SU-DHL-6 (cell line): ENCODE data around the gene BMP7.

Experiments used
- H2AFZ ChIP-seq: fragments of 200-600 bp; sonication (generic); 2 replicates; pipeline ENCODE4 v1.6.1; 2014; ENCODE audit warnings: low read depth, mild to moderate bottlenecking, moderate library complexity, mixed read lengths, antibody characterized with exemption, low read length; ENCODE audit not compliant: severe bottlenecking
- H3F3A ChIP-seq: fragments of 200-600 bp; shearing (Covaris generic); 2 replicates; pipeline ENCODE4 v1.6.0; 2016; ENCODE audit warnings: antibody characterized with exemption, mild to moderate bottlenecking; ENCODE audit not compliant: insufficient read depth
- H3K27ac ChIP-seq: fragments of 200-600 bp; sonication (generic); 2 replicates; pipeline ENCODE4 v1.5.1; 2016; ENCODE audit warnings: low read depth, mild to moderate bottlenecking, low read length, moderate library complexity, mixed read lengths
- H3K27me3 ChIP-seq: fragments of 200-600 bp; sonication (generic), shearing (Covaris generic); 2 replicates; pipeline ENCODE4 v1.6.0; 2014; ENCODE audit warnings: mild to moderate bottlenecking, low read length
- H3K36me3 ChIP-seq: fragments of 200-600 bp; sonication (generic); 2 replicates; pipeline ENCODE4 v1.6.1; 2014; ENCODE audit warnings: mild to moderate bottlenecking, low read length, mixed read lengths
- H3K4me2 ChIP-seq: fragments of 300-600, 200-600 bp; shearing (Covaris generic), sonication (generic); 2 replicates; pipeline ENCODE4 v1.6.0; 2014; ENCODE audit warnings: low read length, low read depth, mild to moderate bottlenecking; ENCODE audit not compliant: poor library complexity, severe bottlenecking
- H3K4me3 ChIP-seq: fragments of 200-600 bp; sonication (generic); 2 replicates; pipeline ENCODE4 v1.5.1; 2014; ENCODE audit warnings: antibody characterized with exemption, low read length, mild to moderate bottlenecking, mixed read lengths; ENCODE audit not compliant: insufficient read depth, poor library complexity, severe bottlenecking
- H3K79me2 ChIP-seq: fragments of 200-600 bp; sonication (generic); 2 replicates; pipeline ENCODE4 v1.6.1; 2014; ENCODE audit warnings: mild to moderate bottlenecking, low read length, moderate library complexity; ENCODE audit not compliant: insufficient read depth
- H3K9ac ChIP-seq: fragments of 200-600 bp; sonication (generic); 2 replicates; pipeline ENCODE4 v1.7.0; 2014; ENCODE audit warnings: mild to moderate bottlenecking, low read length
- H3K9me2 ChIP-seq: fragments of 200-600 bp; sonication (generic); replicated peaks from 2 replicates; pipeline ENCODE4 v1.6.1; 2014; ENCODE audit warnings: low read length; ENCODE audit not compliant: insufficient read depth
- H3K9me3 ChIP-seq: fragments of 200-600 bp; sonication (generic); 2 replicates; pipeline ENCODE4 v1.6.1; 2014; ENCODE audit warnings: low read length, mixed read lengths; ENCODE audit not compliant: insufficient read depth
- H4K20me1 ChIP-seq: fragments of 200-600 bp; sonication (generic); 2 replicates; pipeline ENCODE4 v1.6.1; 2014; ENCODE audit warnings: low read depth, mild to moderate bottlenecking, antibody characterized with exemption, low read length, moderate library complexity, mixed read lengths
- EZH2phosphoT487 ChIP-seq: fragments of 200-600 bp; sonication (generic), shearing (Covaris generic); conservative IDR thresholded peaks from 2 replicates; pipeline ENCODE4 v1.6.1; 2018; ENCODE audit warnings: mild to moderate bottlenecking, antibody characterized with exemption, low read length, moderate library complexity, mixed read lengths
- TF ChIP-seq, protein P1 (sequence below): fragments of 200-600 bp; sonication (generic); IDR thresholded peaks from one replicate; pipeline ENCODE4 v1.5.1; 2017; ENCODE audit warnings: antibody characterized with exemption, mild to moderate bottlenecking, low read length, moderate library complexity; ENCODE audit not compliant: insufficient read depth, poor library complexity, severe bottlenecking

BMP7 gene

DNA sequence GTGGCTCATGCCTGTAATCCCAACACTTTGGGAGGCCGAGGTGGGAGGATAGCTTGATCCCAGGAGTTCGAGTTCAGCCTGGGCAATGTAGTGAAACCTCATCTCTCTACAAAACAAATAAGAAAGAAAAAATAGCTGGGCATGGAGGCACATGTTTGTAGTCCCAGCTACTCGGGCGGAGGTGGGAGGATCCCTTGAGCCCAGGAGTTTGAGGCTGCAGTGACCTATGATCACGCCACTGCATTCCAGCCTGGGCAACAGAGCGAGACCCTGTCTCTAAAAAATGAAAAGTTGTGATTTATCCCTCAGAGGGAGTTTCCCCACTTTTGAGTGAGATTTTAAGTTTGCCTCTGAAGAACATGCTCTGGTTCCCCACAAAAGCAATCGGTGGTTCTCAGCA lies 17.4 kb upstream of the BMP7 start:
- Histone ChIP-seq H3K9me2 (no peaks in the 10 kb centered on the region), H3K9me3 (no peaks in the 10 kb centered on the region), H3K4me3 (peak overlapping the region; percentile 5), H3K27me3 (no peaks in the 10 kb centered on the region), H3K27ac (peak overlapping the region; percentile 95), H4K20me1 (no peaks in the 10 kb centered on the region), H3K36me3 (no peaks in the 10 kb centered on the region), H3F3A (peaks cover 32% of the 10 kb centered on the region), H2AFZ (no peak overlapping the region), H3K79me2 (no peaks in the 10 kb centered on the region), H3K9ac (peak overlapping the region; percentile 46), H3K4me2 (peak overlapping the region; percentile 62)
- TF ChIP-seq EZH2phosphoT487, result no peak
- TF ChIP-seq, protein P1, sequence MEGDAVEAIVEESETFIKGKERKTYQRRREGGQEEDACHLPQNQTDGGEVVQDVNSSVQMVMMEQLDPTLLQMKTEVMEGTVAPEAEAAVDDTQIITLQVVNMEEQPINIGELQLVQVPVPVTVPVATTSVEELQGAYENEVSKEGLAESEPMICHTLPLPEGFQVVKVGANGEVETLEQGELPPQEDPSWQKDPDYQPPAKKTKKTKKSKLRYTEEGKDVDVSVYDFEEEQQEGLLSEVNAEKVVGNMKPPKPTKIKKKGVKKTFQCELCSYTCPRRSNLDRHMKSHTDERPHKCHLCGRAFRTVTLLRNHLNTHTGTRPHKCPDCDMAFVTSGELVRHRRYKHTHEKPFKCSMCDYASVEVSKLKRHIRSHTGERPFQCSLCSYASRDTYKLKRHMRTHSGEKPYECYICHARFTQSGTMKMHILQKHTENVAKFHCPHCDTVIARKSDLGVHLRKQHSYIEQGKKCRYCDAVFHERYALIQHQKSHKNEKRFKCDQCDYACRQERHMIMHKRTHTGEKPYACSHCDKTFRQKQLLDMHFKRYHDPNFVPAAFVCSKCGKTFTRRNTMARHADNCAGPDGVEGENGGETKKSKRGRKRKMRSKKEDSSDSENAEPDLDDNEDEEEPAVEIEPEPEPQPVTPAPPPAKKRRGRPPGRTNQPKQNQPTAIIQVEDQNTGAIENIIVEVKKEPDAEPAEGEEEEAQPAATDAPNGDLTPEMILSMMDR, result no peak

DNA sequence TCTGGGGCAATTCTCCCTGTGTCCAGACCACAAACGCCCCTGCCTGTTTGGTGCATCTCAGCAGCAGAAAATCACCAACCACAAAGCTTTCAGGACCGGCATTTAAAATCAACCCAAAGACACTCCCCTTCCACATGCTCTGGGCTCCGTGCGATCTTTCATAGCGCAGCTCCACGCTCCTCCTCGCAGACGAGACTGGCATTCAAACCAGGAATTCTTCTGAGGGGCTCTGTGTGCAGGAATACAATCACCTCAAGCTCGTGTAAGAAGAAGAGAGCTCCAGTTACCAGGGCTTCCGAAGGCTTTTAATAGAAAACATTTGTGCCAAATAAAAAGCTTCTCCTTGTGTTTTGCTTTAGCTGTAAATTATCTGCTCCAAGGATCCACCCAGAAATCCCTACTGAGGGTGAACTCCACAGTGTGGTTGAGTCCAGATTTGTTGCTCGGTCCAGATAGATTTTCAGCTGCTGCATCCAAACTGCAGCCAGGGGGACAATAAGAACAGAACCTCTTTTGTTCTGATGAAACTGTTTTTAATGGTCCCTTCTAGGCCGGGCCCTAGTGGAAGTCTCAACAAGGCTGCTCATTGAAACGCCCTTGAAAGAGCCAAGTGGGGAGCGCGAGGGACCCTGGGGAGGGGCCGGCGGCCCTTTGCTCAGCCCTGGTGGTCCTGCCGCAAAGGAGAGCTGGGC lies 16.4 kb upstream of the BMP7 start:
- Histone ChIP-seq H3K4me2 (peak overlapping the region; percentile 62), H3K9ac (peak overlapping the region; percentile 46), H3K27ac (peak overlapping the region; percentile 95), H3K27me3 (no peaks in the 10 kb centered on the region), H4K20me1 (no peaks in the 10 kb centered on the region), H3K79me2 (no peaks in the 10 kb centered on the region), H3F3A (peaks cover 32% of the 10 kb centered on the region), H3K9me3 (no peaks in the 10 kb centered on the region), H2AFZ (no peak overlapping the region), H3K9me2 (no peaks in the 10 kb centered on the region), H3K36me3 (no peaks in the 10 kb centered on the region), H3K4me3 (peak overlapping the region; percentile 27)
- no peak for TF ChIP-seq EZH2phosphoT487
- TF ChIP-seq, protein P1, result no peak

DNA sequence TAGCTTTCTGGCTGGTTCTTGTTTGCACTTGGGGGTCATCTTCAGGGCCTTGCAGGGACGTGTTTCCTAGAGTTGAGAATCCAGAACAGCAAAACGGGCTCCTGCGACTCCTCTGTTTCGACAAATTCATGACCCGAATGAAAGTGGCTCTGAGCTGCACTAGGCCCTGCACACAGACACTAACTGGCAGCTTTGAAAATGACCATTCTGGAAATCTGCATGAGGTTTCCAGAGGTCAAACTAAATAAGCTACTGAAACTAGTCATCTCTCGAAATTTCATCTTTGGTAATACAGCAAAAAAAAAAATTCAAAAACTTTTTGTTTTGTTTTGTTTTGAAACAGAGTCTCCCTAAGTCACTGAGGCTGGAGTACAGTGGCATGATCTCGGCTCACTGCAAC lies 15.5 kb upstream of the BMP7 start:
- no peaks in the 10 kb centered on the region for H3K79me2 ChIP-seq
- H3K27ac ChIP-seq, result peak overlapping the region; percentile 95
- H3K4me2 ChIP-seq, result peak overlapping the region; percentile 62
- H3F3A ChIP-seq, result peaks cover 32% of the 10 kb centered on the region
- H2AFZ ChIP-seq, result no peak overlapping the region
- H3K4me3 ChIP-seq, result no peak overlapping the region
- no peaks in the 10 kb centered on the region for H3K27me3 ChIP-seq
- H3K9me2 ChIP-seq, result no peaks in the 10 kb centered on the region
- H3K9ac ChIP-seq, result peak overlapping the region; percentile 46
- H4K20me1 ChIP-seq, result no peaks in the 10 kb centered on the region
- no peaks in the 10 kb centered on the region for H3K9me3 ChIP-seq
- no peaks in the 10 kb centered on the region for H3K36me3 ChIP-seq
- TF ChIP-seq, protein P1, result no peak
- TF ChIP-seq EZH2phosphoT487, result no peak
